ENCODE data around the gene GSPT2. TPM values are rescaled to one million over a fixed set of nuclear protein-coding genes. Genes with fewer than 3 reads are reported as not detected.

The GSPT2 gene
- 1 to 10 TPM; 4.1 to 4.4 TPM for total RNA-seq
- polyA plus RNA-seq, result 1 to 10 TPM; 5.8 to 6.2 TPM

DNA sequence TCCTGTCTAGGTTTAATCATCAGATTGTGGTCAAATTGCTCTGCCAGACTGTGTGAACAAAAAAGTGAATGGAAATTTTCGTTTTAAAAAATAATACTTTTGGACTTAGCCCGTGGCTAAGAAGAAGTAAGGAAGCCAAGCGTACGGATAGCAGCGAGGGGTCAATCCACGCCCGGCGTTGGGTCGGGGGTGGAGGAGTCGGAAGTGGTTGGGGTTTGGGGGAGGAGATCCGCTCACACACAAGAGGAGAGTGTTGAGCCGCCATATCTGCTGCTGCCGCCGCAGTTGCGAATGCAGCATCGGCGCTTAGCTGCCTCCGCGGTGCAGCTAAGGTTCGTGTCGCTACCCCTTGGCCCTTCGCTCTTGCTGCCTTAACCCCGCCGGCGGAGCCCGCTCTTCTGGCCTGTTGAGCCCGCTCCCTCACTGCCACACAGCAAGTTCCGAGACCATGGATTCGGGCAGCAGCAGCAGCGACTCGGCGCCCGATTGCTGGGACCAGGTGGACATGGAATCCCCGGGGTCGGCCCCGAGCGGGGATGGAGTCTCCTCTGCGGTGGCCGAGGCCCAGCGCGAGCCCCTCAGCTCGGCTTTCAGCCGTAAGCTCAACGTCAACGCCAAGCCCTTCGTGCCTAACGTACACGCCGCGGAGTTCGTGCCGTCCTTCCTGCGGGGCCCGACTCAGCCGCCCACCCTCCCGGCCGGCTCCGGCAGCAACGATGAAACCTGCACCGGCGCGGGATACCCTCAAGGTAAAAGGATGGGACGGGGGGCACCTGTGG is at the start of gene GSPT2:
Gene GSPT2 (plus strand): TSS at position 264 of the 779 bp plus-strand sequence. CDS start 185 bp downstream, at position 449.
- Histone ChIP-seq H3K9ac (ENCODE audit: low read depth in 1 of 2, low read length in 2 of 2) (peak within 1 kb of the TSS in 1 of 2 donors; percentile 6), H3K36me3 (ENCODE audit: control insufficient read depth in 4 of 4, insufficient read depth in 3 of 4, low read depth in 1 of 4, low read length in 3 of 4) (peaks cover 0 to 3% (median 0%) of the 10 kb centered on the region in 4 donors), H3K9me3 (ENCODE audit: control insufficient read depth in 4 of 4, low read length in 3 of 4) (no peaks in the 10 kb centered on the region), H3K4me3 (ENCODE audit: low read depth in 1 of 3, low read length in 3 of 3) (peak within 1 kb of the TSS; percentile 61 to 77 (median 63)), H3K27me3 (ENCODE audit: control insufficient read depth in 4 of 4, insufficient read depth in 4 of 4, low read length in 3 of 4) (peaks cover 0 to 5% (median 0%) of the 10 kb centered on the region in 4 donors), H3K27ac (ENCODE audit: low read depth in 1 of 2, low read length in 2 of 2) (peak within 1 kb of the TSS; percentile 18 to 68), H3K4me1 (ENCODE audit: control insufficient read depth in 4 of 4, insufficient read depth in 4 of 4, low read length in 3 of 4) (peaks cover 0 to 10% (median 3%) of the 10 kb centered on the region in 4 donors)
- TF ChIP-seq REST (IDR thresholded peaks at IDR 0.05) (no peak), SP1 (IDR thresholded peaks at IDR 0.05) (no peak), RXRA (IDR thresholded peaks at IDR 0.05) (peak; percentile 15), YY1 (IDR thresholded peaks at IDR 0.05) (peak; percentile 93), RAD21 (IDR thresholded peaks at IDR 0.05) (peak in 1 of 2 donors; percentile 5), JUND (IDR thresholded peaks at IDR 0.05) (no peak), HNF4A (conservative IDR thresholded peaks at IDR 0.05) (peak; percentile 30 to 33), GABPA (IDR thresholded peaks at IDR 0.05 in 1 of 2, conservative IDR thresholded peaks at IDR 0.05 in 1 of 2) (peak; percentile 45 to 86), MAX (IDR thresholded peaks at IDR 0.05) (peak; percentile 58), EGR1 (IDR thresholded peaks at IDR 0.05; ENCODE audit: low read depth in 2 of 2) (peak in 1 of 2 donors; percentile 19), FOXA1 (IDR thresholded peaks at IDR 0.05) (no peak)
- TF ChIP-seq, protein P1, sequence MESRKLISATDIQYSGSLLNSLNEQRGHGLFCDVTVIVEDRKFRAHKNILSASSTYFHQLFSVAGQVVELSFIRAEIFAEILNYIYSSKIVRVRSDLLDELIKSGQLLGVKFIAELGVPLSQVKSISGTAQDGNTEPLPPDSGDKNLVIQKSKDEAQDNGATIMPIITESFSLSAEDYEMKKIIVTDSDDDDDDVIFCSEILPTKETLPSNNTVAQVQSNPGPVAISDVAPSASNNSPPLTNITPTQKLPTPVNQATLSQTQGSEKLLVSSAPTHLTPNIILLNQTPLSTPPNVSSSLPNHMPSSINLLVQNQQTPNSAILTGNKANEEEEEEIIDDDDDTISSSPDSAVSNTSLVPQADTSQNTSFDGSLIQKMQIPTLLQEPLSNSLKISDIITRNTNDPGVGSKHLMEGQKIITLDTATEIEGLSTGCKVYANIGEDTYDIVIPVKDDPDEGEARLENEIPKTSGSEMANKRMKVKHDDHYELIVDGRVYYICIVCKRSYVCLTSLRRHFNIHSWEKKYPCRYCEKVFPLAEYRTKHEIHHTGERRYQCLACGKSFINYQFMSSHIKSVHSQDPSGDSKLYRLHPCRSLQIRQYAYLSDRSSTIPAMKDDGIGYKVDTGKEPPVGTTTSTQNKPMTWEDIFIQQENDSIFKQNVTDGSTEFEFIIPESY (IDR thresholded peaks at IDR 0.05), result peak; percentile 66
- TF ChIP-seq, protein P2, sequence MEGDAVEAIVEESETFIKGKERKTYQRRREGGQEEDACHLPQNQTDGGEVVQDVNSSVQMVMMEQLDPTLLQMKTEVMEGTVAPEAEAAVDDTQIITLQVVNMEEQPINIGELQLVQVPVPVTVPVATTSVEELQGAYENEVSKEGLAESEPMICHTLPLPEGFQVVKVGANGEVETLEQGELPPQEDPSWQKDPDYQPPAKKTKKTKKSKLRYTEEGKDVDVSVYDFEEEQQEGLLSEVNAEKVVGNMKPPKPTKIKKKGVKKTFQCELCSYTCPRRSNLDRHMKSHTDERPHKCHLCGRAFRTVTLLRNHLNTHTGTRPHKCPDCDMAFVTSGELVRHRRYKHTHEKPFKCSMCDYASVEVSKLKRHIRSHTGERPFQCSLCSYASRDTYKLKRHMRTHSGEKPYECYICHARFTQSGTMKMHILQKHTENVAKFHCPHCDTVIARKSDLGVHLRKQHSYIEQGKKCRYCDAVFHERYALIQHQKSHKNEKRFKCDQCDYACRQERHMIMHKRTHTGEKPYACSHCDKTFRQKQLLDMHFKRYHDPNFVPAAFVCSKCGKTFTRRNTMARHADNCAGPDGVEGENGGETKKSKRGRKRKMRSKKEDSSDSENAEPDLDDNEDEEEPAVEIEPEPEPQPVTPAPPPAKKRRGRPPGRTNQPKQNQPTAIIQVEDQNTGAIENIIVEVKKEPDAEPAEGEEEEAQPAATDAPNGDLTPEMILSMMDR (IDR thresholded peaks at IDR 0.05; ENCODE audit: low read depth, low read length, missing input control), result no peak
- TF ChIP-seq, protein P3, sequence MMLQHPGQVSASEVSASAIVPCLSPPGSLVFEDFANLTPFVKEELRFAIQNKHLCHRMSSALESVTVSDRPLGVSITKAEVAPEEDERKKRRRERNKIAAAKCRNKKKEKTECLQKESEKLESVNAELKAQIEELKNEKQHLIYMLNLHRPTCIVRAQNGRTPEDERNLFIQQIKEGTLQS (IDR thresholded peaks at IDR 0.05), result no peak
- WGBS, result under 1% methylated on average over 63 of the region's 63 CpGs
- peak; percentile 46 for DNase-seq (ENCODE audit: low spot score)

Measured in liver (tissue), 9 donors.